Activated CD8-positive, alpha-beta memory T cell treated with anti-CD3 and anti-CD28 coated beads, Interleukin-2, amount 10 ng/mL, durations not matched to agents 7 days and 5 days (primary cell): ENCODE results near the gene FBXL13. TPM values are rescaled to one million over a fixed set of nuclear protein-coding genes. Genes with fewer than 3 reads are reported as not detected.
A peak's percentile ranks its signal among the peaks of the same experiment; 100 is the strongest.

Experiments
- ATAC-seq: fragments of 150-1000 bp; cut with Tn5 transposase; one replicate; pipeline ENCODE4 v1.10.0; 2021; ENCODE audit warnings: moderate library complexity
- CTCF ChIA-PET: fragments of 350-600 bp; sonication (Branson Sonifier 250); formaldehyde crosslinking; loops from one replicate; lab custom pipeline; 2021; ENCODE audit warnings: antibody characterized with exemption; lab: Charles Lee
- DNase-seq: peaks from one replicate; pipeline ENCODE4 v3.0.0-alpha.2; 2020
- H3K27ac Mint-ChIP-seq: one replicate; pipeline ENCODE4 v1.8.0; 2021; ENCODE audit warnings: mild to moderate bottlenecking, mixed read lengths
- H3K27me3 Mint-ChIP-seq: one replicate; pipeline ENCODE4 v1.8.0; 2021; ENCODE audit warnings: mixed read lengths
- H3K36me3 Mint-ChIP-seq: one replicate; pipeline ENCODE4 v1.8.0; 2021; ENCODE audit warnings: mild to moderate bottlenecking, mixed read lengths
- H3K4me1 Mint-ChIP-seq: one replicate; pipeline ENCODE4 v1.8.0; 2021; ENCODE audit warnings: mixed read lengths
- H3K4me3 Mint-ChIP-seq: one replicate; pipeline ENCODE4 v1.8.0; 2021; ENCODE audit warnings: mild to moderate bottlenecking, moderate library complexity, mixed read lengths
- H3K9me3 Mint-ChIP-seq: one replicate; pipeline ENCODE4 v1.8.0; 2022; ENCODE audit warnings: low read depth, mixed read lengths
- total RNA-seq, 2 experiments: library from RNA; stranded (reverse); gene quantifications; one replicate each; pipeline ENCODE4 v1.2.3, GENCODE V29; 2021

Gene FBXL13
- total RNA-seq, 2 experiments from 2014 or later, result 0.18 TPM; not detected in 1

DNA sequence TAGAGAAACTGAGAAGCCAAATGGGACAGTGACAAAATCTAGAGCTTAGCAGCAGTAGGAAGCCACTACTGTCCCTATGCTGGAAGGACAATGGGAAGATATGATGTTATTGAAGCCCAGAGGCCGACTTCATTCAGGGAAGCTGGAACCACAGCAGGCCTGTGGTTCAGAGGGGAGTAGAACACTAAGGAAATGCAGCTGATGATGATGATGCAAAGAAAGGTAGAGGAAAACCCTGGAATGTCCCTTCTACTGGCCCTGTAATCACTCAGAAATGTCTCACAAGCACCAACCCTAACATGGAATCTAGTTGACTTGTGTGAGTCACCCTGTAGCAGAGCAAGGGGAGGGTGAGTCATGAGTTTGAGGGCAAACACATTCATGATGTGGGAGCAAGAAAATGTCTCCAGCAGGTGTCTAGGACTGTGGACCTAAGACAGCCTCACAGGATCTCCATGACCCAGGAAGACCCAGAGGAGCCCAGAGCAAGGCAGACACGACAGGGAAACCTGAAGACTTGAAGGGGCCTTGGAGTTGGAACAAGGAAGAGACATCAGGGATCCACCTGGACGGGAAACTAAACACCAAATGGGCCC is 198.8 kb downstream of the FBXL13 start:
- Mint-ChIP-seq H3K27me3 (peaks cover 25% of the 10 kb centered on the region), H3K4me1 (peaks cover 33% of the 10 kb centered on the region), H3K36me3 (peaks cover 6% of the 10 kb centered on the region), H3K27ac (no peak overlapping the region), H3K4me3 (no peak overlapping the region), H3K9me3 (no peaks in the 10 kb centered on the region)
- CTCF ChIA-PET, result interaction anchor here (0.8 to 1.1 kb wide), 2 partner anchors 186 to 471 kb away, joined by 3 to 6 read pairs; no protein-coding TSS in a partner anchor
- ATAC-seq (peak; percentile 73), DNase-seq (peak; percentile 53)

GRCh38 chr7:102874966-102875365 is 199.6 kb downstream of the FBXL13 start:
- Mint-ChIP-seq H3K4me1 (peaks cover 33% of the 10 kb centered on the region), H3K4me3 (no peak overlapping the region), H3K27me3 (peaks cover 26% of the 10 kb centered on the region), H3K36me3 (peaks cover 6% of the 10 kb centered on the region), H3K9me3 (no peaks in the 10 kb centered on the region), H3K27ac (peak overlapping the region; percentile 4)
- no peak for ATAC-seq
- CTCF ChIA-PET, result interaction anchor here (0.6 to 1.1 kb wide), 2 partner anchors 40 to 187 kb away, joined by 3 to 6 read pairs; no protein-coding TSS in a partner anchor
- DNase-seq, result no peak

GRCh38 chr7:102874166-102874829 is 200.3 kb downstream of the FBXL13 start:
- no peaks in the 10 kb centered on the region for H3K9me3 Mint-ChIP-seq
- peaks cover 28% of the 10 kb centered on the region for H3K27me3 Mint-ChIP-seq
- peak; percentile 96 for ATAC-seq
- no peak overlapping the region for H3K4me3 Mint-ChIP-seq
- peaks cover 33% of the 10 kb centered on the region for H3K4me1 Mint-ChIP-seq
- DNase-seq, result peak; percentile 72
- peak overlapping the region; percentile 32 for H3K27ac Mint-ChIP-seq
- CTCF ChIA-PET, result interaction anchor here (1.1 kb wide), 1 partner anchor 188 kb away, joined by 6 read pairs; no protein-coding TSS in a partner anchor
- peaks cover 6% of the 10 kb centered on the region for H3K36me3 Mint-ChIP-seq

GRCh38 chr7:102873470-102874165 is 201.0 kb downstream of the FBXL13 start:
- H3K27me3 Mint-ChIP-seq, result peaks cover 25% of the 10 kb centered on the region
- H3K36me3 Mint-ChIP-seq, result peaks cover 6% of the 10 kb centered on the region
- H3K9me3 Mint-ChIP-seq, result no peaks in the 10 kb centered on the region
- H3K4me1 Mint-ChIP-seq, result peaks cover 33% of the 10 kb centered on the region
- H3K4me3 Mint-ChIP-seq, result no peak overlapping the region
- peak overlapping the region; percentile 59 for H3K27ac Mint-ChIP-seq
- no peak for DNase-seq
- CTCF ChIA-PET, result no interaction called here
- ATAC-seq, result peak; percentile 29

- Mint-ChIP-seq H3K36me3 (peaks cover 6% of the 10 kb centered on the region), H3K4me1 (peaks cover 38% of the 10 kb centered on the region), H3K27me3 (peaks cover 25% of the 10 kb centered on the region), H3K9me3 (no peaks in the 10 kb centered on the region), H3K27ac (no peak overlapping the region), H3K4me3 (no peak overlapping the region)
- ATAC-seq, result no peak
- CTCF ChIA-PET, result interaction anchor here (0.9 kb wide), 1 partner anchor 27 kb away, joined by 3 read pairs; no protein-coding TSS in a partner anchor
- no peak for DNase-seq
Measured at GRCh38 chr7:102872460-102872859, 202.1 kb downstream of the FBXL13 start.

- no peak for DNase-seq
- ATAC-seq, result no peak
- Mint-ChIP-seq H3K4me3 (no peak overlapping the region), H3K9me3 (no peaks in the 10 kb centered on the region), H3K27ac (no peak overlapping the region), H3K4me1 (peaks cover 17% of the 10 kb centered on the region), H3K36me3 (peaks cover 6% of the 10 kb centered on the region), H3K27me3 (peaks cover 34% of the 10 kb centered on the region)
- CTCF ChIA-PET, result no interaction called here
Measured at GRCh38 chr7:102869195-102869594, 205.4 kb downstream of the FBXL13 start.

DNA sequence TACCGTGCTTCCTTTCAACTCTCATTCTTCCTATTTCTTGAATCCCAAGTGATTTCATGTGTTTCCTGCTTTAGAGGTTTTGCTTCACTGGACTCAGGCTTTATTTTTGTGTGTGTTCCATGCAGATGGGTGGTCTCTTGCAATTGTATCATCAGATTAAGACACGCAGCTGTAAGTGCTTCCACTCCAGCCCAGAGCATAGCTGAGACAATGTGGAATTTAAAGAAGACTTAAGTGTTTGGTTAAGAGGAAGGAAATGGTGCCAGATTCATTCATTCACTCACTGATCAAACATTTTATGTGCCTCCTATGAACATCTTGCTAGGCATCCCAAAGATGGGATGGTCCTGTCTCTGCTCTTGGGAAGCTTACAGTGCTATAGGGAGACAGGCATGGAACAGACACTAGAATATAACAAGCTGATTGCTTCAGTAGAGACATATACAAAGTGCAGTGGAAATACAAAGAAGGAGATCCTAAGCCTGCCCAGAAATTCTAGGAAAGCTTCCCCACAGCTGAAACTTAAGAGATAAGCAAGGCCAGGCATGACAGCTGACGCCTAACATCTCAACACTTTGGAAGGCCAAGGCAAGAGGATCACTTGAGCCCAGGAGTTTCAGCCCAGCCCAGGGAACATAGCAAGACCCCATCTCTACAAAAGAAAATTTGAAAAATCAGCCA is 207.9 kb downstream of the FBXL13 start:
- DNase-seq (no peak), ATAC-seq (no peak)
- Mint-ChIP-seq H3K36me3 (peaks cover 1% of the 10 kb centered on the region), H3K9me3 (no peaks in the 10 kb centered on the region), H3K4me1 (peaks cover 5% of the 10 kb centered on the region), H3K27ac (no peak overlapping the region), H3K4me3 (no peak overlapping the region), H3K27me3 (peaks cover 26% of the 10 kb centered on the region)
- CTCF ChIA-PET, result no interaction called here

DNA sequence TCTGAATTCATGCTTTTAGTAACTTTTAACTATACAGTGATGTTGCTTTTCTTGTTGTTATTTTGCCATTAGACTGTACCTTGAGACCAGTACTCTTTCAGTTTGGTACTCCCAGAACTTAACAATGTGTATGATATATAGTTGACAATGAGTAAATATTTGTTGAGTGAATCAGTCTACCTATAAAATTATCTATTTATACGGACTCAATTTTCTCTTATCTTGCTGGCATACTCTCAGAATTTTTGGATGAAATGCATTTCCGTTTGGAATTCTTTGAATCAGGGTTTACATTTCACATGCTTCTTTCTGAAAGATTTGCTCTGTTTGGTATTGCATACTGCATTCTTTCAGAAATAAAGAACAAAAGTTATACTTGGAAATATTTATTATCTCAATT is 209.6 kb downstream of the FBXL13 start:
- H3K27me3 Mint-ChIP-seq, result peaks cover 21% of the 10 kb centered on the region
- no peak overlapping the region for H3K27ac Mint-ChIP-seq
- DNase-seq (no peak), ATAC-seq (no peak)
- CTCF ChIA-PET, result interaction anchor here (1.2 kb wide), 1 partner anchor 18 kb away, joined by 3 read pairs; no protein-coding TSS in a partner anchor
- H3K4me1 Mint-ChIP-seq, result peaks cover 5% of the 10 kb centered on the region
- H3K36me3 Mint-ChIP-seq, result no peaks in the 10 kb centered on the region
- H3K9me3 Mint-ChIP-seq, result no peaks in the 10 kb centered on the region
- no peak overlapping the region for H3K4me3 Mint-ChIP-seq

- CTCF ChIA-PET, result no interaction called here
- Mint-ChIP-seq H3K9me3 (no peaks in the 10 kb centered on the region), H3K27me3 (peaks cover 18% of the 10 kb centered on the region), H3K4me3 (no peak overlapping the region), H3K27ac (no peak overlapping the region), H3K36me3 (no peaks in the 10 kb centered on the region), H3K4me1 (no peaks in the 10 kb centered on the region)
- DNase-seq, result no peak
- no peak for ATAC-seq
Measured at GRCh38 chr7:102860351-102860811, 214.2 kb downstream of the FBXL13 start.

- Mint-ChIP-seq H3K36me3 (no peaks in the 10 kb centered on the region), H3K4me3 (no peak overlapping the region), H3K27ac (no peak overlapping the region), H3K27me3 (peaks cover 18% of the 10 kb centered on the region), H3K9me3 (no peaks in the 10 kb centered on the region), H3K4me1 (no peaks in the 10 kb centered on the region)
- ATAC-seq (no peak), DNase-seq (no peak)
- CTCF ChIA-PET, result no interaction called here
Measured at GRCh38 chr7:102859799-102860125, 214.8 kb downstream of the FBXL13 start.

DNA sequence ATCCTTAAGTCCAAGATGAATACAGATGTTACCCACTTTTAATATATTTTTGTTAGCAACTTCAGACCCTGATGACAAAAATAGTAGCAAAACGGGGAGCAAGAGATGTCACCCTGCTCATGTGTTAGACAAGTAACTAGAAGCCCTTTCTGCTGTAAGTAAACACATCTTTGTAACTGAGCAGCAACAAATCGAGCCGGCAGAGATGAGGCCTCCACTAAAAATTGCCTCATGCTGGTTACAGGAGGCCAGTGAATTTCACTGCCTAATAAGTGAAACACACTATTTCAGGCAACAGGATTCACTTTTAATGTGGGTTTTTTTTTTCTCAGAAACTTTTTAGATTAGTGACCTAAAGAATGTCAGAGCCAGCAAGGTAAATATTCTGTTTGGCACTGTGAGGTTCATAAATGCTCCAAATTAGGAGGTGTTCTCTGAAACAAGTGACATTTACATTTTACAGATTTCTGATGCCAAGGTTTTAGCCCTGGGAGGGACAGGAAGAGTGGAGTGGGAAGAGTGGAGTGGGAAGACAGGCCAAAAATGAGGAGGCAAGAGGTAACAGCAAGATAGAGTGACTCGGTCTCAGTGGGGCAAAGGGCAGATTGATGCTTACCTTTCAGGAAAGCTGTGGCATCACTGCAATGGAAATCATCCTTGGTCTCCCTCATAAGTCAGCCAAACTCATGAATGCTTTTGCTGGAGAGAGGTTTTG is 215.4 kb downstream of the FBXL13 start:
- Mint-ChIP-seq H3K4me1 (no peaks in the 10 kb centered on the region), H3K4me3 (no peak overlapping the region), H3K27me3 (peaks cover 18% of the 10 kb centered on the region), H3K36me3 (no peaks in the 10 kb centered on the region), H3K27ac (no peak overlapping the region), H3K9me3 (no peaks in the 10 kb centered on the region)
- no peak for ATAC-seq
- no peak for DNase-seq
- CTCF ChIA-PET, result no interaction called here

DNA sequence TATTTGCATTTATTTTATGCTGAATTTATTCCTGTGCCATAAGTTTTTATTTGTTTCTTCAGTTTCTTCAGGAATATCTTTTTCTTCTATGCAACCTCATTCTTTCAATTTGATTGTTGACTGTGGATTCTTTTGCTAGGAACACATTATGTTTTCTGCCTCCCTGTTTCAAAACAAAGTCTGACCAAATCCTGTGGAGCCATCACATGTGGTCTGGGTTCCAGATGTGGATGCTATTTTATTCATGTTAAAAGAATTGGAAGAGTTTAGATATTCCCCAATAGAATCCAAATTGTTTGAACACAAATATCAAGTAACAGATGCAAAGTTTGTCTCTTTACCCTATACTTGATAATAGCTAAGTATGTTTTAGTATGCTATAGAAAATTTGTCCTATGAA is 218.6 kb downstream of the FBXL13 start:
- no peak overlapping the region for H3K4me3 Mint-ChIP-seq
- H3K27ac Mint-ChIP-seq, result no peak overlapping the region
- no peak for ATAC-seq
- no peaks in the 10 kb centered on the region for H3K4me1 Mint-ChIP-seq
- CTCF ChIA-PET, result interaction anchor here (1.1 kb wide), 1 partner anchor 206 kb away, joined by 5 read pairs; no protein-coding TSS in a partner anchor
- H3K9me3 Mint-ChIP-seq, result no peaks in the 10 kb centered on the region
- H3K27me3 Mint-ChIP-seq, result peaks cover 27% of the 10 kb centered on the region
- DNase-seq, result no peak
- H3K36me3 Mint-ChIP-seq, result peaks cover 3% of the 10 kb centered on the region
